Nephron progenitor cell (in vitro differentiated cells): ENCODE results near the gene ZNF319.

Experiments used
- DNase-seq: peaks from one replicate; pipeline ENCODE4 v3.0.0; 2021
- H3K27ac Mint-ChIP-seq: 2 replicates; pipeline ENCODE4 v1.8.0; 2021; ENCODE audit warnings: mild to moderate bottlenecking, moderate library complexity, mixed read lengths
- H3K27me3 Mint-ChIP-seq: 2 replicates; pipeline ENCODE4 v1.8.0; 2021; ENCODE audit warnings: mild to moderate bottlenecking, low read depth, mixed read lengths; ENCODE audit not compliant: poor library complexity
- H3K36me3 Mint-ChIP-seq: 2 replicates; pipeline ENCODE4 v1.8.0; 2021; ENCODE audit warnings: low read depth, mixed read lengths
- H3K4me1 Mint-ChIP-seq: 2 replicates; pipeline ENCODE4 v1.8.0; 2021; ENCODE audit warnings: mixed read lengths
- H3K4me3 Mint-ChIP-seq: 2 replicates; pipeline ENCODE4 v1.8.0; 2021; ENCODE audit warnings: mild to moderate bottlenecking, moderate library complexity, mixed read lengths
- H3K9me3 Mint-ChIP-seq: 2 replicates; pipeline ENCODE4 v1.8.0; 2021; ENCODE audit warnings: mild to moderate bottlenecking, moderate library complexity, mixed read lengths
- CTCF ChIP-seq: fragments of 200-600 bp; sonication (generic); IDR thresholded peaks from 2 replicates; pipeline ENCODE4 v1.5.0; 2021; ENCODE audit warnings: antibody characterized with exemption

Gene ZNF319

GRCh38 chr16:57946181-57946801 is 54.2 kb downstream of the ZNF319 start:
- no peaks in the 10 kb centered on the region for H3K9me3 Mint-ChIP-seq
- H3K27me3 Mint-ChIP-seq = peaks cover 26% of the 10 kb centered on the region
- H3K36me3 Mint-ChIP-seq = no peaks in the 10 kb centered on the region
- no peak overlapping the region for H3K4me3 Mint-ChIP-seq
- DNase-seq = no peak
- no peaks in the 10 kb centered on the region for H3K4me1 Mint-ChIP-seq
- no peak overlapping the region for H3K27ac Mint-ChIP-seq
- TF ChIP-seq CTCF = no peak

- Mint-ChIP-seq H3K27me3 (peaks cover 25% of the 10 kb centered on the region), H3K9me3 (no peaks in the 10 kb centered on the region), H3K36me3 (no peaks in the 10 kb centered on the region), H3K4me1 (no peaks in the 10 kb centered on the region), H3K27ac (no peak overlapping the region), H3K4me3 (no peak overlapping the region)
- no peak for TF ChIP-seq CTCF
- DNase-seq = no peak
Measured at GRCh38 chr16:57945740-57946138, 54.7 kb downstream of the ZNF319 start.

GRCh38 chr16:57944970-57945739 is 55.3 kb downstream of the ZNF319 start:
- Mint-ChIP-seq H3K27ac (no peak overlapping the region), H3K36me3 (no peaks in the 10 kb centered on the region), H3K9me3 (no peaks in the 10 kb centered on the region), H3K27me3 (peaks cover 27% of the 10 kb centered on the region), H3K4me3 (no peak overlapping the region), H3K4me1 (no peaks in the 10 kb centered on the region)
- no peak for DNase-seq
- no peak for TF ChIP-seq CTCF
